ENCODE results near the gene DRG2. TPM values are rescaled to one million over a fixed set of nuclear protein-coding genes. Genes with fewer than 3 reads are reported as not detected.

DRG2 gene
- total RNA-seq, 1 experiment from 2014 or later, result 41.5 TPM

- no peak overlapping the region for H3K4me3 ChIP-seq
- H3K36me3 ChIP-seq, result no peaks in the 10 kb centered on the region
- H3K9me3 ChIP-seq, result no peaks in the 10 kb centered on the region
- H3K27me3 ChIP-seq, result no peaks in the 10 kb centered on the region
- DNase-seq, result no peak
Measured at GRCh38 chr17:18146259-18146658, 58.5 kb downstream of the DRG2 start.

- H3K9me3 ChIP-seq, result no peaks in the 10 kb centered on the region
- DNase-seq, result no peak
Measured at GRCh38 chr17:18146980-18147379, 59.2 kb downstream of the DRG2 start.

GRCh38 chr17:18148586-18148985 is 60.8 kb downstream of the DRG2 start:
- no peaks in the 10 kb centered on the region for H3K27me3 ChIP-seq
- H3K4me3 ChIP-seq, result no peak overlapping the region
- H3K9me3 ChIP-seq, result no peaks in the 10 kb centered on the region
- no peak for DNase-seq
- no peaks in the 10 kb centered on the region for H3K36me3 ChIP-seq

More at GRCh38 chr17:18146980-18147379, 59.2 kb downstream of the DRG2 start:
- Histone ChIP-seq H3K4me3 (no peak overlapping the region), H3K27me3 (no peaks in the 10 kb centered on the region), H3K36me3 (no peaks in the 10 kb centered on the region)

- Histone ChIP-seq H3K9me3 (no peaks in the 10 kb centered on the region), H3K27me3 (no peaks in the 10 kb centered on the region), H3K36me3 (no peaks in the 10 kb centered on the region), H3K4me3 (no peak overlapping the region)
- no peak for DNase-seq
Measured at GRCh38 chr17:18151290-18151689, 63.5 kb downstream of the DRG2 start.

GRCh38 chr17:18155179-18155578 is 67.4 kb downstream of the DRG2 start:
- Histone ChIP-seq H3K36me3 (no peaks in the 10 kb centered on the region), H3K27me3 (no peaks in the 10 kb centered on the region)
- DNase-seq, result no peak

GRCh38 chr17:18156171-18156975 is 68.6 kb downstream of the DRG2 start:
- Histone ChIP-seq H3K9me3 (no peaks in the 10 kb centered on the region), H3K36me3 (no peaks in the 10 kb centered on the region), H3K4me3 (no peak overlapping the region), H3K27me3 (no peaks in the 10 kb centered on the region)
- DNase-seq, result no peak

More at GRCh38 chr17:18155179-18155578, 67.4 kb downstream of the DRG2 start:
- H3K4me3 ChIP-seq, result no peak overlapping the region
- H3K9me3 ChIP-seq, result no peaks in the 10 kb centered on the region

GRCh38 chr17:18156976-18157280 is 69.2 kb downstream of the DRG2 start:
- Histone ChIP-seq H3K9me3 (no peaks in the 10 kb centered on the region), H3K36me3 (no peaks in the 10 kb centered on the region), H3K27me3 (no peaks in the 10 kb centered on the region), H3K4me3 (no peak overlapping the region)
- no peak for DNase-seq

Other genes starting within 250 kb of the DRG2 start
- gene TOM1L2, start 115.5 kb upstream of the DRG2 start, total RNA-seq (2014; rRNA removed; shearing (Covaris generic); ENCODE audit: low replicate concordance), result 8.3 and 12.8 TPM in 2 replicates
- 1.3 TPM in 1 of 2 replicates, not detected in the other for gene DRC3, start 115.1 kb upstream of the DRG2 start, total RNA-seq (2014; rRNA removed; shearing (Covaris generic); ENCODE audit: low replicate concordance)
- gene ATPAF2, start 48.8 kb upstream of the DRG2 start, total RNA-seq (2014; rRNA removed; shearing (Covaris generic); ENCODE audit: low replicate concordance), result 12.5 and 39.0 TPM in 2 replicates
- gene GID4, start 48.5 kb upstream of the DRG2 start, total RNA-seq (2014; rRNA removed; shearing (Covaris generic); ENCODE audit: low replicate concordance), result 3.2 and 4.2 TPM in 2 replicates
- gene MYO15A, start 20.8 kb downstream of the DRG2 start, total RNA-seq (2014; rRNA removed; shearing (Covaris generic); ENCODE audit: low replicate concordance), result not detected in 2 replicates
- gene ALKBH5, start 95.9 kb downstream of the DRG2 start, total RNA-seq (2014; rRNA removed; shearing (Covaris generic); ENCODE audit: low replicate concordance), result 50.5 and 63.5 TPM in 2 replicates
- 12.5 and 14.4 TPM in 2 replicates for gene LLGL1, start 137.7 kb downstream of the DRG2 start, total RNA-seq (2014; rRNA removed; shearing (Covaris generic); ENCODE audit: low replicate concordance)
- gene FLII, start 170.8 kb downstream of the DRG2 start, total RNA-seq (2014; rRNA removed; shearing (Covaris generic); ENCODE audit: low replicate concordance), result 192 and 203 TPM in 2 replicates
- gene MIEF2, start 172.7 kb downstream of the DRG2 start, total RNA-seq (2014; rRNA removed; shearing (Covaris generic); ENCODE audit: low replicate concordance), result 3.2 and 19.9 TPM in 2 replicates
- 16.3 and 21.2 TPM in 2 replicates for gene TOP3A, start 227.0 kb downstream of the DRG2 start, total RNA-seq (2014; rRNA removed; shearing (Covaris generic); ENCODE audit: low replicate concordance)
- 2.6 and 5.2 TPM in 2 replicates for gene SMCR8, start 227.3 kb downstream of the DRG2 start, total RNA-seq (2014; rRNA removed; shearing (Covaris generic); ENCODE audit: low replicate concordance)